IPS-NIHi7 (cell line): ENCODE results near the gene SRSF3.
"Not testable (repeated sequence)": the region's sequence is repeated elsewhere in the genome, so short reads cannot be mapped to it uniquely, and the experiment has no call there.

Experiments used
- DNase-seq: peaks from one replicate; pipeline ENCODE4 v3.0.0; 2012; ENCODE audit warnings: mixed read lengths; ENCODE audit errors: extremely low spot score

Gene SRSF3

DNA sequence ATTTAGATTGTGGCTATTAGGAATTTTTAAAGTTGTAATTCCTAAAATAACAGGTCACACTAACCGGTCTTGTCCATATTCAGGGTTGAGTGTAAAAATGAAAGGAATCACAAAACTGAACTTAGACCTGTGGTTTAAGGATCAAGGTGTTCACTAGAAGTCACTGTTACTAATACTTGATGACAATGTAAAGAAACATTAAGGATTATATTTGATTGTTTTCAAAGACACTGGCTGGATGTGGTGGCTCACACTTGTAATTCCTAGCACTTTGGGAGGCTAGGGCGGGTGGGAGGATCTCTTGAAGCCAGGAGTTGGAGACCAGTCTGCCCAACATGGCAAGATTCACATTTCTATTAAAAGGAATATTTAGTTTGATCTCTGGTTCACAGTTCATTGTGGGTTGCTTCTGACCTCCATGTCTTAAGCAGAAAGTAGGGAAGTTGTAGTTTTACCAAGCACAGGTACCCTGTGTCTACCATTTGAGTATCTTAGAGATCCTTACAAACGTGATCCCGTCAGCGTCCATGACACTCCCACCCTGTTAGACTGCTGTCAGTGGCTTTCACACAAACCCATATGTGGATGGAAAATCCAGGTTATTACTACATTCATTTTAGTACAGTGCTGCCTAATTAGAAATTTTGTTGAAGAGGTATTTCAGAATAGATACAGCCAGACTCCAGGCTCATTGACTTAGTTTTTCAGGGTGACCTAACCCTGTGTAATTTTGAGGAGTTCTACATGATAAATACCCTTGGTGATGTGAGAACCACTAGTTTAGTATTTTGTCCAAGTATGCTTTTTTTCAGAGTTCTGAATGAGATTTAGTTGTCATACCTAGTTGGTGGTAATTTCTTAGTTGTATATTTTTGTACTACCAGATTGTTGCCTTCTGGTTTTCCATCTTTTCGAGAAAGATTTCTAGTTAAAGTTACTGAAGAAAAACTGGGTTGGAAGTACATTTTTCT lies 10.2 kb downstream of the SRSF3 start:
- no peak for DNase-seq

DNA sequence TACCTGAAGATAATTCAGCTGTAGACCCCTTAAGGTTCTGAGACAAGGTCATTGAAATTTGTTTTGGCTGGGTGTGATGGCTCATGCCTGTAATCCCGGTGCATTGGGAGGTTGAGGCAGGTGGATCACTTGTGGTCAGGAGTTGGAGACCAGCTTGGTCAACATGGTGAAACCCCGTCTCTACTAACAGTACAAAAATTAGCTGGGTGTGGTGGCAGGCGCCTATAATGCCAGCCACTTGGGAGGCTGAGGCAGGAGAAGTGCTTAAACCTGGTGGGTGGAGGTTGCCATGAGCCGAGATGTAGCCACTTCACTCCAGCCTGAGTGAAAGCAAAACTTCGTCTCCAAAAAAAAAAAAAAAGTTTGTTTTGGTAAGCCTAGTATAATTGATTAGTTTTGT lies 11.0 kb downstream of the SRSF3 start:
- no peak for DNase-seq

DNA sequence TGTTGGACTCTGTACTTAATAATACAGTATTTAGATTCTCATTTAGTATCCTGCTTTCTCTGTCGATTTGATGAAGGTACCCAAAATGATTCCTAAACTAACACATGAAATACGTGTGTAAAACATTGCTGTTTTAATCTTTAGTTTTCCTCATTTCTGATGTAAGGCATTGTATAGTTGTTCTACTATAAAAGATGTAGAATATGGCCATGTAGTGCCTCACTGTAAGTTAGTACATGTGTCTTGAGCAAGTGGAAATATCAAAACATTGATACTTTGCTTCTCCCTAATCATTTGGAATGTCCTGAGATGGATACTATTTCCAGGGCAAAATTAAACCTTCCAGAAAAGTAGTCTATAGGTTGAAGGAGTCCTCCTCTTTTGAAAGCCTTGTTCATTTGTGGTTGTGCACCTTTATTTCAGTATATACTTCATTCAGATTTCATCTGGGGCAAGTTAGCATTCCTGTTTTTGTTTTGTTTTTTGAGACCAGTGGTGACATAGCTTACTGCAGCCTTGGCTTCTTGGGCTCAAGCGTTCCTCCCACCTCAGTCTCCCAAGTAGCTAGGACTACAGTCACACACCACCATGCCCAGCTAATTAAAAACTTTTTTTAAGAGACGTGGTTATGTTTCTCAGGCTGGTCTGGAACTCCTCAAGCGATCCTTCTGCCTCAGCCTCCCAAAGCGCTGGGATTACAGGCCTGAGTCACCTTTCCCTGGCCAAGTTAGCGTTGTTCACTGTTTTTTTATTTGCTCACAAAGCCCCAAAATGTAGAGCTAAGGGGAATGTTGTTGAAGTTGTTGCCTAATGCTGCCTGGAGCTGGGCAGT lies 11.6 kb downstream of the SRSF3 start:
- DNase-seq = no peak

DNA sequence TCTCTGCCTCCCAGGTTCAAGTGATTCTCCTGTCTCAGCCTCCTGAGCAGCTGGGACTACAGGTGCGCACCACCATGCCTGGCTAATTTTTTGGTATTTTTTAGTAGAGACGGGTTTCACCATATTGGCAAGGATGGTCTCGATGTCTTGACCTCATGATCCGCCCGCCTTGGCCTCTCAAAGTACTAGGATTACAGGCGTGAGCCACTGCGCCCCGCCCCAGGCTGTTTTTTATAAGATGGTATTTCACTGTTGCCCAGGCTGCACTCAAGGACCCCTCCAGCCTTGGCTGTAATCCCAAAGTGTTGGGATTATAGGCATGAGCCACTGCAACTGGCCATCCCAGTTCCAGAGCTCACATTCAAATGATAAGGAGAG lies 13.1 kb downstream of the SRSF3 start:
- not testable (repeated sequence) for DNase-seq

DNA sequence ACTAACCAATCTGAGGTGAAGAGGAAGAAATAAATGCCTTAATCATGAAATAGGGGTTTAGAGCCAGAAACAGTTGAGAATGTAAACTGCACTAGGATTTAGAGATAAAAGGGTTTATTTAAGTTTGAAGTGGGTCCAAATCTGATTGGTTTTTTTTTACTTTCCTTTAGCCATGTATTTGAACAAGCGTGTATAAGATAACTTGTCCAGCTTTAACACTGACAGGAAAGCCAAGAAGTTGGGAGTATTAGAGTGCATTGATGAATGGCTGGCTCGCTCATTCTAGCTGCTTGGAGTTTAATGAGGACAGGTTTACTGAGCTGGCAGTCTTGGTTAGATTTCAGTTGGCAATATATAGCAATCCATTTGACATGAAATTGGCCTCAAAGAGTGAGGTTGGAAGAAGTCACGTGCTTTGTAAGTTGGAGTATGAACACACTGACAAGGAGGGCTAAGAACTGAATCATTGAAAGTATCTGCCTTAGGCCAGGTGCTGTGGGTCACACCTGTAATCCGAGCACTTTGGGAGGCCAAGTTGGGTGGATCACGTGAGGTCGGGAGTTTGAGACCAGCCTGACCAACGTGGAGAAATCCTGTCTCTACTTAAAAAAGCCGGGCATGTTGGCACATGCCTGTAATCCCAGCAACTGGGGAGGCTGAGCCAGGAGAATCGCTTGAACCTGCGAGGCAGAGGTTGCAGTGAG lies 13.7 kb downstream of the SRSF3 start:
- DNase-seq = no peak

DNA sequence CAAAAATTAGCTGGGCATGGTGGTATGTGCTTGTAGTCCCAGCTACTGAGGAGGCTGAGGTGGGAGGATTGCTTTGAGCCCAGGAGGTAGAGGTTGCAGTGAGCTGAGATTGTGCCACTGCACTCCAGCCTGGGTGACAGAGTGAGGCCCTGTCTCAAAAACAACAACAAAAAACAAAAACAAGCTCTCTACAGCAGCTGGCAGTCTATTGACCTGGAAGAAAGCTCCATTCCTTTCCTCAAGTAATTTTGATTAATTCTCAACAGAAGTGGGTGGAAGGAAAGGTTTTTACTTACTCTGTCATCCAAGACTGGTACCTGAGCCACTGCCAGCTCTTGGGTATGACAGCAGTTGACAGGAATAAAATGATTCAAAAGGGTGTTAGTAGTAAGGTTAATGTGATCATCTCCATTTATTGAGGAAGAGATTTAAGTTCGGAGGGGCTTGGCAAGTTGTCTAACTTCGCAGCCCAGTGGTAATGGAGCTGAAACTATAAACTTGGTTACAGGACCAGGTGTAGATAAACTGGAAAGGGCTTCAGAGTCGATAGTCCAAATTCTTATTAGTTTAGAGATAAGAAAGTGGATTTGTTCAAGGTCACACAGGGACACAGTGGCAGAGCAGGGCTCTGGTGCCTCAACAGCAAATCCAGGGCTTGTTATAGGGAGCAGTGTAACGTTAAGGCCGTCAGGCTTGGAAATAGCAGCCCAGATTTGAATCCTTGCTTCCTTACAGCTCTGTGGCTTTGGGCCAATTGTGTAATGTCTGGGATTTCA lies 14.8 kb downstream of the SRSF3 start:
- no peak for DNase-seq

DNA sequence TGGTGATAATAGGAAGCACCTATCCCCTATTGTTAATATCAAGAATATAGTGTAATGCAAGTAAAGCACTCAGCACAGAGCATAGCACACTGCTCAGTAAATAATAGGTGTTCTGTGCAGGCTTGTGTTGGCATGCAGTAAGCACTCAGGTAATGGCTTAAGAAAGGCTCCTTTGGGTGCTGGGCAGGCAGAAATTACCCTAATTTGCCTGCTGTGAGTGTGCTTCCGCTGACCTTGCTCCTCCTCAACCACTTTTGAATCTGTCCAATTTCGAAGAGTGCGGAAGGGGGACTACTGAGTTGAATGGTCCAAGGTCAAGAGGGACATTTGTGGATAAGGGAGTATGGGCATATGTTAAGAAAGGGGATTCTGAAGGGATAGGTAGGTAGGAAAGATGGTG lies 15.4 kb downstream of the SRSF3 start:
- DNase-seq = no peak

DNA sequence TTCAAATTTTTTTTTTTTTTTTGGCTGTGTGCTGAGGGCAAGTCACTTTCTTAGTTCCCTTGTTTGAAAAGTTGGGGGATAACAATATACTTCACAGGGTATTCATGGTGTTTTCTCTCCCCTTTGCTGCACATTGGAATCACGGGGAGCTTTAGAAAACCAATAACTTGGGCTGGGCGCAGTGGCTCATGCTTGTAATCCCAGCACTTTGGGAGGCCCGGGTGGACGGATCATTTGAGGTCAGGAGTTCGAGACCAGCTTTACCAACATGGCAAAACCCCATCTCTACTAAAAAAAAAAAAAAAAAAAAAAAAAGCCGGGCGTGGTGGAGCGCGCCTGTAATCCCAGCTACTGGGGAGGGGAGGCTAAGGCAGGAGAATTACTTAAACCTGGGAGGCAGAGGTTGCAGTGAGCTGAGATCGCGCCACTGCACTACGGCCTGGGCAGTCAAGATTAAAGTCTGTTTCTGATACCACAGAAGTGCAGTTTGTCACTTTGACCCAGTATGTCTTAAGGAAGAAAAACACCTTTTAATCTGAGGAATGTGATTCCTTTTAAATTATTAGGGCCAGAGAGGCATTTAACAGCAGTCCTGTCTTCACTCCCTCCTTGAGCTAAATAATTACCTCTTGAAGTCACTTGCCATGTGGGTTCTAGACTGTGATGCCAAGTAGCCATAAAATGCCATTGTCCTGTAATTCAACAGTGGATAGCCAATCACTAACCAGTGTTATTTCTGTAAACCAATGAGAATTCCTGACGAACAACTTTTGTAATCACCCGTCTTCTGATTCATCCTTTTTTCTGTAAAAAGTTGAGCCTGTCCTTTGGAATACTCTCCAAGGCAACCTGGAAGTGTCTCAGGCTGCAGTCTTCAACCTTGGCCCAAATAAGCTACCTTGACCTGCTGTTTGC lies 16.1 kb downstream of the SRSF3 start:
- no peak for DNase-seq

DNA sequence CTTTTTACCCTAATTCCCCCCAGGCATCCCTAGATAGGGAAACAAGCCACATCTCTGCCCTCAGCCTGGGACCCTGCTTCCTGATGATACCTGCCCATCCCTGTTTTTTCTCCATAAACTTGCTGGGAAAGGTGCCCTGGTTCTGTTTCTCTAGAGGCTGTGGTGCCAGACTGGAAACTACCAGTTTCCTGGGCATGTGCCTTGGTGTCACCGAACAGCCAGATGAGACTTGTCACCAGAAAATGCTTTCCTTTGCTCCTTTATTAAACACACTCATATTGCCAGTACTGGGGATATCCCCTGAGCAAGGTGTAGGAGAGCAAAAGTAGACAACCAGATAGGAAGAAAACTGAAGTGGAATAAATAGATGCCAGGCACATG lies 16.8 kb downstream of the SRSF3 start:
- no peak for DNase-seq

DNA sequence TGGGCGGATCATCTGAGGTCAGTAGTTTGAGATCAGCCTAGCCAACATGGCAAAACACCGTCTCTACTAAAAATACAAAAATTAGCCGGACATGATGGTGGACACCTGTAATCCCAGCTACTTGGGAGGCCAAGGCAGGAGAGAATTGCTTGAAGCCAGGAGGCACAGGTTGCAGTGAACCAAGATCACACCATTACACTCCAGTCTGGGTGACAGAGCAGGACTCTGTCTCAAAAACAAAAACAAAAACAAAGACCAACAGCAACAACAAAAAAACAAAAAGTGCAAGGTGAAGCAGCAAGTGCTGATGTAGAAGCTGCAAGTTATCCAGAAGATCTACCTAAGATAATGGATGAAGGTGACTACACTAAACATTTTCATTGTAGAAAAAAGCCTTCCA lies 17.5 kb downstream of the SRSF3 start:
- not testable (repeated sequence) for DNase-seq

DNA sequence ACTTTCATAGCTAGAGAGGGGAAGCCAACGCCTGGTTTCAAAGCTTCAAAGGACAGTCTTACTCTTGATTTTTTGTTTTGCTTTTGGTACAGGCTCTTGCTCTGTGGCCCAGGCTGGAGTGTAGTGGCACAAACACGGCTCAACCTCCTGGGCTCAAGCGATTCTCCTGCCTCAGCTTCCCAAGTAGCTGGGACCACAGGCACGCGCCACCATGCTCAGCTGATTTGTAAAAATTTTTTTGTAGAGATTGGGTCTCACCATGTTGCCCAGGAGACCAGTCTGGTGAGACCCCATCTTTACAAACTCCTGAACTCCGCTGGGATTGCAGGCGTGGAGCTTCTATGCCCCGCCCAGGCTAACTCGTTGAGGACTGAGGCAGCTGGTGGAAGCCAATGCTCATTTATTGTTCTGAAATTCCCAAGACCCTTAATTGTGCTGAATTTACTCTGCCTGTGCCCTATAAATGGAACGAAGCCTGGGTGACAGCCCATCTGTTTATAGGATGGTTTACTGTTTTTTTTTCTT lies 18.0 kb downstream of the SRSF3 start:
- no peak for DNase-seq

DNA sequence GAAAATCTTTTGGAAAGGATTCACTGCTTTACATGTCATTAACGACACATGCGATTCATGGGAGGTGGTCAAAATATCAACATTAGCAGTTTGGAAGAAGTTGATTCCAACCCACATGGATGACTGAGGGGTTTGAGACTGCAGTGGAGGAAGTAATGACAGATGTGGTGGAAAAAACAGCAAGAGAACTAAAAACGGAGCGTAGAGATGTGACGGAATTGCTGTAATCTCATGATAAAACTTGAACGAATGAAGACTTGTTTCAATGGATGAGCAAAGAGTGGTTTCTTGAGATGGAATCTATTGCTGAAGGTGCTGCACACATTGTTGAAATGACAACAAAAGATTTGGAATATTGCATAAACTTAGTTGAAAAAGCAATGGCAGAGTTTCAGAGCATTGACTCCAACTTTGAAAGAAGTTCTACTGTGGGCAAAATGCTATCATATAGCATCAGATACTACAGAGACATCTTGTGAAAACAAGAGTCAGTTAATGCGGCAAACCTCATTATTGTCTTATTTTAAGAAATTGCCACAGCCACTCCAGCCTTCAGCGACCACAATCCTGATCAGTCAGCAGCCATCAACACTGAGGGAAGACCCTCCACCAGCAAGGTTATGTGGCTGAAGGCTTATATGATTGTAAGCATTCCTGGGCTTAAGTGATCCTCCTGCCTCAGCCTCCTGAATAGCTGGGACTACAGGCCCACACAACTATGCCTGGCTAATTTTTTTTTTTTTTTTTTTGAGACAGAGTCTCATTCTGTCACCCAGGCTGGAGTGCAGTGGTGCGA lies 19.2 kb downstream of the SRSF3 start:
- no peak for DNase-seq

DNA sequence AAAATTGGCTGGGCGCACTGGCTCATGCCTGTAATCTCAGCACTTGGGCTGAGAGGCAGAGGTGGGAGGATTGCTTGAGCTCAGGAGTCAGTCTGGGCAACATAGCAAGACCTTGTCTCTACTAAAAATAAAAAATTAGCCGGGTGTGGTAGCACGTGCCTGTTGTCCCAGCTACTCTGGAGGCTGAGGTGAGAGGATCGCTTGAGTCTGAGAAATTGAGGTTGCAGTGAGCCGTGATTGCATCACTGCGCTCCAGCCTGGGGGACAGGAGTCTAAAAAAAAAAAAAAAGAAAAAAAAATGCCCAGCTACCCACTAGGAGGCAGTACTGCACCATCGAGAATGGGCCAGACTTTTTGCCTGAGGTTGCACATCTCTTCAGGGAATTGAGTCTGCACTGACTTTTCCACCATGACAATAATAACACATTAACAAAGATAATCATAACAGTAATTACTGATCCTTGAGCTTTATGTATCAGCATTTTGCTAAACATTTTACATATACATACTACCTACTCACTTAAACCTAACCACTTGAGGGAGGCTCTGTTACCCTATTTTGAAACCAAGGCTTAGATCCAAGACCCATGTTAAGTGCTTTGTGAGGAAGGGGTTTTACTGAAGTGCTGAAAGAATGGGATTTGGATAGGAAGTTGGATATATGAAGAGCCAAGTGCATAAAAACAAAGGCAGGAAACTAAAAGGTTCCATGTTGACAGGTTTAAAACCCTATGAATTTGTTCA lies 21.0 kb downstream of the SRSF3 start:
- DNase-seq = peak; percentile 68

DNA sequence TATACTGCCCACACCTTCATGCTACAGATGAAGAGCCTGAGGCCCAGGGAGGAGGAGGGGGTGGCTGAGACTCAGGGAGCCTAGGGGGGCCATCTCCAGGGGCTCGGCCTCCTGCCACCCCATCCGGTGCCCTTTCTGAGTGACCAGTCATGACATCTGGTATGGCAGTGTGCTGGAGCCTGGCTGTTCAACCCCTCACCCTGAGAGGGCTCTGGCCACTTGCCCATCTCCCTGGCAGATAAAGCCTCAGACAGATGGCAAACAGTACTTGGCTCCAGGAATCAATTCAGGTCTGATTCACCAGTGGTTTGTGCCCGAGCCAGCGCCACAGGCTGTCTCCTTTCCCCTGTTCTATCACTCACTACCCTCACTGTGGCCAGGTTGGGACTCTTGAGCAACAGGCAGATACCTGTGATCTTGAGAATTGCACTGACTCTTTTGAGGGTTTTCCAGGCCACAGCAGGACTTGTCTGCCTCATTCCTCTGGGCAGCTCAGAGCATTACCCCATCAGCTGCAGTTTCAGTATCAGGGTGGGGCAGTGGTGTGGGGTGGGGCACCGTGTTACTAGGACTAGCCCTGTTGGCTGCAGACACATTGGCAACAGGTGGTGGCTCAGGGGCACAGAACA lies 22.8 kb downstream of the SRSF3 start:
- no peak for DNase-seq

DNA sequence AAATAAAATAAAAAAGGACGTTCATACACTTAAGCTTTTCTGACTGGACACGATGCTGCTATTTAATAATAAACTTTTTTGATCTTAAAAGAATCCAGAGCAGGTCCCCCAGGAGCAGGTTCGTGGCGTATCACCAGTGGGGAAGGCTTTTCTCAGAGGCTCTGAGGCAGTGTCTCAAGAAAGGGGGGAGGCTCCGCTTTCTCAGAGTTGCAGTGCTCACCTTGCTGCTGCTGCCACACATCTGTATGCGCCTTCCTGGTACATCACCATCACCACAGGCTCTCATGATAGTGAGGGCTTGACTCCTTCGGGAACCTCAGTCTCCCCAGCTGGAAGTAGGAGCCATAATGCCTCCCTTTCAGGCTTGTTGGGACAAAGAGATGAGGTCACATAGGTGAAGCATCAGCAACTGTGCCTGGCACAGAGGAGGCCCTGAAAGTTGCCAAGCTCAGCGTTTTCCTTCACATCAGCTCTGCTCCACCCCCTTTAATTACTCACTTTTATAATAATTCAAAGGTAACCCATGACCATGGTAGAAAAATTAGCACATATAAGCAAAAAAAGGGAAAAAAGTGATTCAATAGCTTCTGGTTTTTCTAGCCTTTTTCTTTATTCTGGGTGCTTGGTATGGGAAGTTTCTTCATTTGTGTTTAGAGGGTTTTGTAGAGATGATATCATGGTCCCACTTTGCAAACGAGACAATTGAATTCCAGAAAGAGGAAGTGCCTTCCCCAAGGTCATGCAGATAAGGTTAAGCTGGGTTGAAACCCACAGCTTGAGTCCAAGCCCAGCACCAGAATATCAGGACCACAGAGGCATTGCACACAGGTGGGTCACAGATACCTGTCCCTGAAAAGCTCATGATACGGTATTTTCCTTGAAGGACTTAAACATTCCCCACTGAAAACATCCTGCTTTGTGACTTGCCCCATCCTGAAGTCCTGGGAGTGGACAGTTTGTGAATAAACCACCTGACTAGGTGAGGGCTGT lies 24.5 kb downstream of the SRSF3 start:
- DNase-seq = no peak

DNA sequence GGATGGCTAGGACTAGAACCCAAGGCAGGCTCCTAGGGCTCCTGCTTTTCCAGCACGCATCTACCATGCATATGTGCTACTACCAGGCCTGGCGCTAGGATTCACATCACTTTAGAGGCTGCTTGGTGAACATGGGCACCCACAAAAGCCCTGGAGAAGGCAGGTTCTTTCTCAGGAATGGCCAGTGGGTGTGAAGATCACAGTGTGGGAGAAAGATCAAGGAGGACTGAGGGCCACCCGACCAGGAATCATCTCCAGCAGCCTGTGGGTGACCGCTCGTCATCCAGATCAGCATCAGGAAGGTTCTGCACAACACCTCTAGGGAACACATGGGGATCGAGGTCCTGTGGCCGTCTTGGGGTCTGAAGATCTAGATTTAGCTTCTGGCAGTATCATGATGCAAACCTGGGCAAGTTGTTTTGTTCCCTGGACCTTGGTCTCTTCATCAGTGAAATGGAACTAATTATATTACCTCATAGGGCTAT lies 27.3 kb downstream of the SRSF3 start:
- DNase-seq = no peak
